HEK293 (cell line): Measurements from ENCODE around the gene CEP85L.
A peak's percentile ranks its signal among the peaks of the same experiment; 100 is the strongest.

Experiments
- CTCF ChIA-PET: fragments of 350-600 bp; formaldehyde crosslinking; extraction: SDS; loops from one replicate; lab custom pipeline; 2021; ENCODE audit warnings: antibody characterized with exemption; lab: Yijun Ruan, JAX
- POLR2A ChIA-PET: fragments of 300-600 bp; formaldehyde crosslinking; extraction: SDS; loops from one replicate; lab custom pipeline; 2020; ENCODE audit warnings: antibody characterized with exemption, inconsistent platforms; lab: Yijun Ruan, JAX
- H3K27ac ChIP-seq: fragments of 200-500 bp; sonication (Bioruptor generic); 2 replicates; pipeline ENCODE4 v1.5.1; 2014; ENCODE audit warnings: low read depth, low read length, control low read depth, inconsistent platforms; ENCODE audit errors: extremely low read depth
- H3K36me3 ChIP-seq, 2 experiments: fragments of 200-500 bp in 1 of 2; sonication (Bioruptor generic) in 1 of 2; 1 replicate in 1 of 2; 2 replicates in 1 of 2; pipeline ENCODE4 v1.5.1; 2014 to 2017; ENCODE audit warnings: inconsistent platforms in 2 of 2, low read length in 2 of 2; ENCODE audit not compliant: control insufficient read depth in 2 of 2, insufficient read depth in 1 of 2
- H3K4me1 ChIP-seq: fragments of 200-500 bp; sonication (Bioruptor generic); 2 replicates; pipeline ENCODE4 v1.5.1; 2014; ENCODE audit warnings: mild to moderate bottlenecking, low read length, inconsistent platforms; ENCODE audit not compliant: control insufficient read depth, insufficient read depth
- H3K4me3 ChIP-seq: 2 replicates; pipeline ENCODE4 v1.5.1; 2011; ENCODE audit warnings: low read depth, mild to moderate bottlenecking, control low read depth, low read length, moderate library complexity
- H3K9me3 ChIP-seq: fragments of 200-500 bp; sonication (Bioruptor generic); 2 replicates; pipeline ENCODE4 v1.5.1; 2014; ENCODE audit warnings: low read depth, low read length, inconsistent platforms; ENCODE audit not compliant: control insufficient read depth, insufficient read depth
- EGR2 ChIP-seq: fragments of 450-650 bp; formaldehyde crosslinking; IDR thresholded peaks from 2 replicates; pipeline ENCODE4 v1.5.1; 2016; ENCODE audit warnings: low read depth, missing biosample characterization, missing genetic modification characterization
- INSM2 ChIP-seq: fragments of 450-650 bp; formaldehyde crosslinking; IDR thresholded peaks from 2 replicates; pipeline ENCODE4 v1.5.1; 2016; ENCODE audit warnings: missing biosample characterization, missing genetic modification characterization
- SALL2 ChIP-seq: fragments of 450-650 bp; formaldehyde crosslinking; IDR thresholded peaks from 2 replicates; pipeline ENCODE4 v1.5.0; 2017; ENCODE audit warnings: missing biosample characterization, mild to moderate bottlenecking, missing genetic modification characterization, borderline replicate concordance
- TCF7L2 ChIP-seq: IDR thresholded peaks from 2 replicates; pipeline ENCODE4 v1.6.1; 2011; ENCODE audit warnings: low read depth, mild to moderate bottlenecking, inconsistent platforms, low read length, moderate library complexity, borderline replicate concordance
- ZBTB7A ChIP-seq: fragments of 450-650 bp; formaldehyde crosslinking; IDR thresholded peaks from 2 replicates; pipeline ENCODE4 v1.5.1; 2016; ENCODE audit warnings: low read depth, missing biosample characterization, missing genetic modification characterization
- ZBTB8A ChIP-seq: fragments of 450-650 bp; formaldehyde crosslinking; IDR thresholded peaks from 2 replicates; pipeline ENCODE4 v1.5.1; 2016; ENCODE audit warnings: missing biosample characterization, missing genetic modification characterization
- ZNF112 ChIP-seq: fragments of 450-650 bp; formaldehyde crosslinking; IDR thresholded peaks from 2 replicates; pipeline ENCODE4 v1.5.0; 2017; ENCODE audit warnings: missing biosample characterization, missing genetic modification characterization
- ZNF274 ChIP-seq, 2 experiments: fragments of 200-500 bp in 1 of 2; fragments of 450-650 bp in 1 of 2; sonication (Bioruptor generic) in 1 of 2; formaldehyde crosslinking in 1 of 2; IDR thresholded peaks; 2 replicates each; pipeline versions ENCODE4 v1.5.1 to v1.6.1; 2014 to 2016; ENCODE audit warnings: borderline replicate concordance in 1 of 2, inconsistent platforms in 1 of 2, low read length in 1 of 2, missing biosample characterization in 1 of 2, missing genetic modification characterization in 1 of 2
- ZNF280D ChIP-seq: fragments of 450-650 bp; formaldehyde crosslinking; IDR thresholded peaks from 2 replicates; pipeline ENCODE4 v1.5.1; 2016; ENCODE audit warnings: missing biosample characterization, missing genetic modification characterization
- ZNF423 ChIP-seq: fragments of 450-650 bp; formaldehyde crosslinking; IDR thresholded peaks from 2 replicates; pipeline ENCODE4 v1.5.1; 2016; ENCODE audit warnings: missing biosample characterization, missing genetic modification characterization
- ZNF433 ChIP-seq: fragments of 450-650 bp; formaldehyde crosslinking; IDR thresholded peaks from 2 replicates; pipeline ENCODE4 v1.5.1; 2016; ENCODE audit warnings: missing biosample characterization, missing genetic modification characterization, low read depth
- ZNF629 ChIP-seq: fragments of 450-650 bp; formaldehyde crosslinking; IDR thresholded peaks from 2 replicates; pipeline ENCODE4 v1.5.1; 2017; ENCODE audit warnings: missing biosample characterization, missing genetic modification characterization
- ZNF677 ChIP-seq: fragments of 450-650 bp; IDR thresholded peaks from 2 replicates; pipeline ENCODE4 v1.5.0; 2018; ENCODE audit warnings: missing biosample characterization, mild to moderate bottlenecking, missing genetic modification characterization, moderate library complexity
- ZNF791 ChIP-seq: fragments of 450-650 bp; formaldehyde crosslinking; IDR thresholded peaks from 2 replicates; pipeline ENCODE4 v1.5.1; 2016; ENCODE audit warnings: missing biosample characterization, missing genetic modification characterization
- TF ChIP-seq, protein P1 (sequence below): fragments of 450-650 bp; IDR thresholded peaks from 2 replicates; pipeline ENCODE4 v1.5.1; 2018; ENCODE audit warnings: missing biosample characterization, mild to moderate bottlenecking, missing genetic modification characterization
- TF ChIP-seq, protein P2 (sequence below): fragments of 450-650 bp; formaldehyde crosslinking; IDR thresholded peaks from 2 replicates; pipeline ENCODE4 v1.5.1; 2016; ENCODE audit warnings: missing biosample characterization, missing genetic modification characterization
- TF ChIP-seq, protein P3 (sequence below): fragments of 450-650 bp; formaldehyde crosslinking; IDR thresholded peaks from 2 replicates; pipeline ENCODE4 v1.5.1; 2016; ENCODE audit warnings: missing biosample characterization, missing genetic modification characterization

The CEP85L gene

GRCh38 chr6:118489990-118490389, 161.4 kb downstream of the CEP85L start:
- H3K9me3 ChIP-seq, result no peaks in the 10 kb centered on the region
- H3K36me3 ChIP-seq, result peaks cover 3 to 49% of the 10 kb centered on the region in 2 experiments; a peak in 2 of 3 replicates
- H3K4me1 ChIP-seq, result no peaks in the 10 kb centered on the region
- H3K27ac ChIP-seq, result no peak overlapping the region
- POLR2A ChIA-PET, result no interaction called here
- H3K4me3 ChIP-seq, result no peak overlapping the region
- CTCF ChIA-PET, result interaction anchor here (0.5 to 0.7 kb wide), 4 partner anchors 9 to 1615 kb away, joined by 3 to 4 read pairs (median 4); no protein-coding TSS in a partner anchor
- TF ChIP-seq ZBTB7A (no peak), ZBTB8A (tag by site-specific recombination) (no peak), ZNF423 (tag by site-specific recombination) (no peak), ZNF280D (no peak), ZNF629 (no peak)
- TF ChIP-seq, protein P1, sequence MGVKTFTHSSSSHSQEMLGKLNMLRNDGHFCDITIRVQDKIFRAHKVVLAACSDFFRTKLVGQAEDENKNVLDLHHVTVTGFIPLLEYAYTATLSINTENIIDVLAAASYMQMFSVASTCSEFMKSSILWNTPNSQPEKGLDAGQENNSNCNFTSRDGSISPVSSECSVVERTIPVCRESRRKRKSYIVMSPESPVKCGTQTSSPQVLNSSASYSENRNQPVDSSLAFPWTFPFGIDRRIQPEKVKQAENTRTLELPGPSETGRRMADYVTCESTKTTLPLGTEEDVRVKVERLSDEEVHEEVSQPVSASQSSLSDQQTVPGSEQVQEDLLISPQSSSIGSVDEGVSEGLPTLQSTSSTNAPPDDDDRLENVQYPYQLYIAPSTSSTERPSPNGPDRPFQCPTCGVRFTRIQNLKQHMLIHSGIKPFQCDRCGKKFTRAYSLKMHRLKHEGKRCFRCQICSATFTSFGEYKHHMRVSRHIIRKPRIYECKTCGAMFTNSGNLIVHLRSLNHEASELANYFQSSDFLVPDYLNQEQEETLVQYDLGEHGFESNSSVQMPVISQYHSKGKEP, result no peak

GRCh38 chr6:118488631-118489030, 162.8 kb downstream of the CEP85L start:
- peaks cover 3 to 49% of the 10 kb centered on the region in 2 experiments; a peak in 2 of 3 replicates for H3K36me3 ChIP-seq
- CTCF ChIA-PET, result interaction anchor here (1.0 kb wide), 1 partner anchor 15 kb away, joined by 3 read pairs; no protein-coding TSS in a partner anchor

More at GRCh38 chr6:118488631-118489030, 162.8 kb downstream of the CEP85L start:
- POLR2A ChIA-PET, result no interaction called here
- Histone ChIP-seq H3K9me3 (no peaks in the 10 kb centered on the region), H3K27ac (no peak overlapping the region), H3K4me3 (no peak overlapping the region), H3K4me1 (no peaks in the 10 kb centered on the region)
- TF ChIP-seq TCF7L2 (no peak), ZNF112 (tag by site-specific recombination) (no peak), ZNF791 (tag by site-specific recombination) (peak; percentile 94), INSM2 (tag by site-specific recombination) (no peak), ZBTB8A (tag by site-specific recombination) (no peak), ZNF274 (IDR thresholded peaks at IDR 0.05; ENCODE audit: low read length) (no peak), ZNF274 (tag by site-specific recombination; IDR thresholded peaks at IDR 0.05; ENCODE audit: borderline replicate concordance) (no peak), ZNF433 (tag by site-specific recombination) (no peak), SALL2 (tag by site-specific recombination) (no peak), ZNF677 (tag by site-specific recombination) (peak; percentile 60), EGR2 (tag by site-specific recombination) (no peak)
- TF ChIP-seq, protein P2, sequence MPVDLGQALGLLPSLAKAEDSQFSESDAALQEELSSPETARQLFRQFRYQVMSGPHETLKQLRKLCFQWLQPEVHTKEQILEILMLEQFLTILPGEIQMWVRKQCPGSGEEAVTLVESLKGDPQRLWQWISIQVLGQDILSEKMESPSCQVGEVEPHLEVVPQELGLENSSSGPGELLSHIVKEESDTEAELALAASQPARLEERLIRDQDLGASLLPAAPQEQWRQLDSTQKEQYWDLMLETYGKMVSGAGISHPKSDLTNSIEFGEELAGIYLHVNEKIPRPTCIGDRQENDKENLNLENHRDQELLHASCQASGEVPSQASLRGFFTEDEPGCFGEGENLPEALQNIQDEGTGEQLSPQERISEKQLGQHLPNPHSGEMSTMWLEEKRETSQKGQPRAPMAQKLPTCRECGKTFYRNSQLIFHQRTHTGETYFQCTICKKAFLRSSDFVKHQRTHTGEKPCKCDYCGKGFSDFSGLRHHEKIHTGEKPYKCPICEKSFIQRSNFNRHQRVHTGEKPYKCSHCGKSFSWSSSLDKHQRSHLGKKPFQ (tag by site-specific recombination), result no peak
- TF ChIP-seq, protein P3, sequence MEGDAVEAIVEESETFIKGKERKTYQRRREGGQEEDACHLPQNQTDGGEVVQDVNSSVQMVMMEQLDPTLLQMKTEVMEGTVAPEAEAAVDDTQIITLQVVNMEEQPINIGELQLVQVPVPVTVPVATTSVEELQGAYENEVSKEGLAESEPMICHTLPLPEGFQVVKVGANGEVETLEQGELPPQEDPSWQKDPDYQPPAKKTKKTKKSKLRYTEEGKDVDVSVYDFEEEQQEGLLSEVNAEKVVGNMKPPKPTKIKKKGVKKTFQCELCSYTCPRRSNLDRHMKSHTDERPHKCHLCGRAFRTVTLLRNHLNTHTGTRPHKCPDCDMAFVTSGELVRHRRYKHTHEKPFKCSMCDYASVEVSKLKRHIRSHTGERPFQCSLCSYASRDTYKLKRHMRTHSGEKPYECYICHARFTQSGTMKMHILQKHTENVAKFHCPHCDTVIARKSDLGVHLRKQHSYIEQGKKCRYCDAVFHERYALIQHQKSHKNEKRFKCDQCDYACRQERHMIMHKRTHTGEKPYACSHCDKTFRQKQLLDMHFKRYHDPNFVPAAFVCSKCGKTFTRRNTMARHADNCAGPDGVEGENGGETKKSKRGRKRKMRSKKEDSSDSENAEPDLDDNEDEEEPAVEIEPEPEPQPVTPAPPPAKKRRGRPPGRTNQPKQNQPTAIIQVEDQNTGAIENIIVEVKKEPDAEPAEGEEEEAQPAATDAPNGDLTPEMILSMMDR, result no peak
